Ammon's horn (tissue), 1 donor: ENCODE measurements around the gene PITPNM1.
"Not testable (repeated sequence)": the region's sequence is repeated elsewhere in the genome, so short reads cannot be mapped to it uniquely, and the experiment has no call there.

Source experiments
- DNase-seq: peaks from one replicate; pipeline ENCODE4 v3.0.0-alpha.2; 2016; ENCODE audit warnings: low spot score

The PITPNM1 gene

DNA sequence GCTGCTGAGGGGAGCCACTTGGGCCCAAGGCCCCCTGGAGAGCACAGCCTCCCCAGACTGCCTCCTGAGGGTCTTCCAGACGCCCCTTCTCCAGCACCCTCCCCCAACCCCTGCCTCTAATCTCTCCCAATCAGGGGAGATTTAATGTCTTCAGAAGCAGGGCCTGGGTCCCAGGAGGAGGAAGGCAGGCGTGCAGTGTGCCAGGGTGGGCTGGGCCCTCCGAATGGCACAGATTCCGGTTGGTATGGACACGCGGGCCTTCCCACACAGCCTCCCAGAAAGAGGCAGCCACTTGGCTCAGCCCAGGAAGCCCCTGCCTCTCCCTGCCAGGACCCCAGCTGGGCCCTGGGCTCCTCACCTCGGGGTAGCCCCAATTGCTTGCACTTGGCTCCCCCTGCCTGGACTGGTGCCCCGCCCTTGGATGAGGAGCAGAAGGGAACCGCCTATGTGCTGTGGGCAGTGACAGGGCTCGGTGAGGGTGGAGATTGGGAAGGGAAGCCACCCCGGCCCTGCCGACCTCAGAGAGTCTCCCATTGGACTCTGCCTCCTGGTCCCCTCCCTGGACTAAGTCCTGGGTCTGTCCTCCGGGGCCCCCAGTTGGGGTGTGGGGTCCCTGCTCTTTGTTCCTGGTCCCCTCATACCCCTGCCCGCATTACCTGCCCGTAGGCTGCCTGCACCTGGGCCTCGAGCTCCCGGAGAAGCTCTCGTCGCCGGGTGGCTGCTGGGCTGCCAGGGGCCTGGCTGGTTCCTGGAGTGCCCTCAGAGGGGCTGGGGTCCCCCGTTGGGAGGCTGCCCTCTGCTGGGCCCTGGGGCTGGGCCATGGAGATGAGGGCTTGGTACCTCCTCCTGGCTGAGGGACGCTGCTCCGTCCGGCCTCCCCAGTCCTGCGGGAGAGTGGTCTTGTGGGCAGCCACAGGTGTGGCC lies 18.7 kb upstream of the PITPNM1 start:
- no peak for DNase-seq

DNA sequence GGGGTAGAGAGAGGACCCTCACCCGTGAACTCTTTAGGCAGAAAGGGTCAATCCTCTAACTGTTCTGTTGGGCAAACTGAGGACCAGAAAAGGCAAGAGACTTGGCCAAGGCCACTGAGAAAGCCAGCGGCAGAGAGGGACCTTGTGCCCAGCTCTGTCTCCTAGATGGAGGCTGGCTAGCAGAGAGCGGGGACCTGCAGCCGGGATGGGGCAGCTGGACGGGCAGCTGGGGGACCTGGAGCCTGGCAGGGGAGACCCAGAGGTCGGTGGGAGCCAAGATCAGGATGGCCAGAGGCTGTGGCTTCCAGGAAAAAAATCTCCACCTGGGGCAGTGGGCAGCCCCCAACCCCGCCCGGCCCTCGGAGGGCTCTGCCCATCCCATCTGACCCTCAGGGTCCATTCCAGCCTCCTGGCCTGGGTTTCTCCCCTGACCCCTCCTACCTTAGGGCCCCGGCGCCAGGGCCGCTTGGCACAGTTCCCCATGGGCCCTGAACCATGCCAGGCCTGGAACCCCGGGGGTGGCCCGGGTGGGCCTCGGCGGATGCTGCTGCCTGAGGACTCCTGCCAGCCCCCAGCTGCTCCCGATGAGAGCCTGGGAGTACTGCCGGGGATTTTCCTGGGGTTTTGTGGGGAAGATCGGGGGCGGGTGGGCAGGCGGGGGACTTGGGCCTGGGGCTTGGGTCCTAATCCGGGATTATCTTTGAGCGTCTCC lies 17.8 kb upstream of the PITPNM1 start, which contains the start of gene CABP2:
Gene CABP2 (minus strand): TSS at position 603 of the 712 bp plus-strand sequence. CDS start 120 bp downstream, at position 483.
- no peak for DNase-seq

DNA sequence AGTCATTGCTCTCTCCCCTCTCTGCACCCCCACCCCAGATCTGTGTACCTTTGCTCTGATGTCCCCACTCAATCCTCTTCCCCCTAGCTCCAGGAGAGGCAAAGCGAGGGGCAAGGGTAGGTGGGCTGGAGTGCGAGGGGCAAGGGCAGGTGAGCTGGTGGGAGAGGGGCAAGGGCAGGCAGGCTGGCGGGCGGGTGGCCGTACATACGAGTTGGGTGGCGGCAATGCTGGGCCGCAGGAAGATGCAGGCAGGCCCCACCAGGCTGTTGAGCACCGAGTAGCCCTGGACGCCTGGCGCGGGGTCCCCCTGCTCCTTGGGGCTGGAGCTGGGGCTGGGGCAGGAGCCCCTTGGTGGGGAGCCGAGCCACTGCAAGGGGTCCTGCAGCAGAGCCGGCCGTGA lies 17.2 kb upstream of the PITPNM1 start:
- DNase-seq: no peak

DNA sequence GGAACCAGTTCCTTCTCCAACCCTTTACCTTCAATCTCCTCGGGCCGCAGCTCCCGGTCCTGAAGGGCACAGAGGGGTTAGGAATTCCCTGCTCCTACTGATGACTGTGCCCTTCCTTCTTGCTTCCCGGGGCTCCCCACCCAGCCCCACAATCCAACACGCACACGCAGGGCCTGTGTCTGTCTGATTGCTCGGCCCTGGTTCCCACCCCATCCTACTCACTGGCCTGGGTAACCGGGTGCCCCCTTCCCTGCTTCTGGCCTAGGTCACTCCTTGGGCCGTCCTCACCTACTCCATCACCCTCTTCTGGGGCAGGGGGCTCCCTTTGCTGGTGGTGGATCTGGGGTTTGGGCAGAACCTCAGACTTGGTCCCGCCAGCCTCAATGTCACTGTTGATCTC lies 16.8 kb upstream of the PITPNM1 start:
- DNase-seq: no peak

DNA sequence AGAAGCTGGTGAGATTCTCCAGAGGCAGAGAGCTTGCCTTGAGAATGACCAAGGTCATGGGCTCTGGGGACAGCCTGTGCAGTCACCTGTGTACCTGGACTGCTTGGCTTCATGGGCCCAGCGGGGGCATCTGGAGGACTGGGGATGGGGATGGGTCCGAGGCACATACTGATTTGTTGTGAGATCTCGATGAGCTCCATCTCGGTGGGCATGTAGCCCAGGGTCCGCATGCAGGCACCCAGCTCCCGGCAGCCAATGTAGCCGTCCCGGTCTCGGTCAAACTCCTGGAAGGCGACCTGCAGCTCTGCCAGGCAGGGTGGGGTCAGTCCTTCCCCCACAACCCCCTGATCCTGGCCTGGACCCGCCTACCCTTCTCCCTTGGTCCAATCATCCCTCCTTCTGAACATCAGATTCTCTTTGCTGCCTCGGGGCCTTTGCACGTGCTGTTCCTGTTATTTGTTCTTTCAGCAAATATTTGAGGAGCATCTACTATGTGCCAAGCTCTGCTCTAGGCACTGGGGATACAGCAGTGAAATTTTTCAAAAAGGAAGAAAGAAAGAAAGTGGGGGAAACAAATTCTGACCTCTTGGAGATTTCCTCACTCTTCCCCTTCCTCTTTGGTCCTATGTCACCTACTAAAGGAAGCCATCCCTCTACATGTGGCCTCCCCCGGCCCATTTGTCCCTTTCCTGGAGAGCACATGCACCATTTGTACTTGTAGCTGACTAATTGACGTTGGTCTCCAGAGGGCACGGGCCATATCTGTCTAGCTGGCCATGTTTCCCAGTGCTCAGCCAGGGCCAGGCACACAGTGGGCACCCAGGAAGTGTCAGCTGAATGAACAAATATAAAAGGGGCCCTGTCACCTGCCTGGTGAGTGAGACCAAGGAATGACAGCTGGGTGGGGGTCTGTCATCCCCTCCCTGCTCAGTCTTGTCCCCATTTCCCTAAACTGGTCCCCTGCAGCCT lies 16.0 kb upstream of the PITPNM1 start:
- no peak for DNase-seq

DNA sequence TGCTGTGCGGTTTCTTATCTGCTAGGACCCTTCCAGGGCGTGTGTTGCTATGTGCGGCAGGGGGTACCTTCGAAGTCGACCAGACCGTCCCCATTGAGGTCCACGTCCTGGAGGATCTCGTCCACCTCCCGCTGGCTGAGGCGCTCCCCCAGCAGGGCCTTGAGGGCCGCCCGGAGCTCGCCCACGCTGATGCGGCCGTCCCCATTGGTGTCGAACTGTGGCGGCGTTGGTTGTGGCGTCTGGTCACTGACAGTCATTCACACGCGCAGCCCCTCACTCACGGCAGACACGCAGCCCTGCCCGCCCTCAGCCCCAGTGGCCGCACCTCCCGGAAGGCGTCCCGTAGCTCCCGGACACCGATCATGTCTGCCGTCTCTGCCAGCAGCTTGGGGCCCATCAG lies 14.6 kb upstream of the PITPNM1 start:
- no peak for DNase-seq

DNA sequence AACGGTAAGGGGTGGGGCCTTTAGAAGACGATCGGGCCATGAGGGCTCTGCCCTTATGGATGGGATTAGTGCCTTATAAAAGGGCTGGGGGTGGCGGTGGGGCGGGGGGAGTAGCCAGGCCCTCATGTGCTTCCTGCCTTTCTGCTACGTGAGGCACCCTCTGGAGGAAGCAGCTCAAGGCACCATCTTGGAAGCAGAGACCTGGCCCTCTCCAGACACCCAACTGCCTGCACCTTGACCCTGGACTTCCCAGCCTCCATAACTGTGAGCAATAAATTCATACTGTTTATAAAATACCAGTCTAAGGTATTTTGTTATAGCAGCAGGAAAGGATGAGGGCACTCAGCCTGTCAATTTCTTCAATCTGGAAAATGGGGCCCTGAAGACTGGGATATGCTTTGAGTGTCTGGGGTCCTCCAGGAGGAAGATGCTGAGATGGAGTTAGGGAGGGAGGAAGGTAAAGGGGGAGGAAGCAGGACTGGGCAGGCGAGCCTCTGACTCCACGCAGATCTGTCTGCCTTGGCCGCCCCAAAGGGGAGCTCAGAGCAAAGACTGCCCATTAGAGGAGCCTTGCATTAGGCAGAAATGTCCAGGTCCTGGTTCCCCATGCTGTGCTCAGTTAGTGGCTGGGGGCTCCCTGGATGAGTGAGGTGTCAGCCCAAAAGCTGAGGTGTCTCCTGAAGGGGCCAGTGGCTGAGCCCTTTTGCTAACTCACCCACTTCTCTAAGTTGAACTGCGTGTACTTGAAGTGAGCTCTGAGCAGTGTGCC lies 12.8 kb upstream of the PITPNM1 start:
- DNase-seq: no peak

DNA sequence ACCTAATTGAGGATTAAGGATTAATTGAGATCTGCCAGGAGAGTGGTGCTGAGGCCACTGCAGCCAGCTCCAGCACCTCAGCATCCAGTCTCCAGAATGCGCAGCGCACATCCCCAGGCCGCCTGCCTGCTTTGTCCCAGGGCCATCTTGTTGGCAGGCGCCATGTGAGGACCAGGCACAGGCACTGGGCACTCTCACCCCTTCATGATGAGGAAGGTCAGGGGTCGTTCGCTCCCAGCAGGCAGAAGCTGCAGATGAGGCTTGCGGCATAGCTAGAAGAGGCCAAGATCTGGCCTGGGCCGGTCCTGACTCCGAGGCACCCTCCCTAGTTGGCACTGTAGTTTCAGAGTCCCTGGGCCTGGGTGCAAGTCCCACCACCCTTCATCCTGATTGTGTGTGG lies 11.6 kb upstream of the PITPNM1 start:
- DNase-seq: no peak

DNA sequence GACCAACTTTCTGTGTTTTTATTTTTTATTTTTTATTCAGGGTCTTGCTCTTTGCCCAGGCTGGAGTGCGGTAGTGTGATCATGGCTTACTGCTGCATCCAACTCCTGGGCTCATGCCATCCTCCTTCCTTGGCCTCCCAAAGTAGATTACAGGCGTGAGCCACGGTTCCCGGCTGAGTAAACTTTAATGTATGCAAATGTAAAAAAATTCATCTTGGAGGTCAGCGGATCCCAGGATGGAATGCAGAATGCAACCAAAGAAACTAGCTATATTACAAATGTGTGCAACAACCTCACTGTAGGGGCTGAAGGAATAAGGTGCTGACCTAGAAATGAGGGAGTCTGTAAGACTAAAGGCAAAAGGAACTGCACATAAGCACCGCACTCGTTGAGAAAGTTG lies 9.0 kb upstream of the PITPNM1 start:
- DNase-seq: no peak

DNA sequence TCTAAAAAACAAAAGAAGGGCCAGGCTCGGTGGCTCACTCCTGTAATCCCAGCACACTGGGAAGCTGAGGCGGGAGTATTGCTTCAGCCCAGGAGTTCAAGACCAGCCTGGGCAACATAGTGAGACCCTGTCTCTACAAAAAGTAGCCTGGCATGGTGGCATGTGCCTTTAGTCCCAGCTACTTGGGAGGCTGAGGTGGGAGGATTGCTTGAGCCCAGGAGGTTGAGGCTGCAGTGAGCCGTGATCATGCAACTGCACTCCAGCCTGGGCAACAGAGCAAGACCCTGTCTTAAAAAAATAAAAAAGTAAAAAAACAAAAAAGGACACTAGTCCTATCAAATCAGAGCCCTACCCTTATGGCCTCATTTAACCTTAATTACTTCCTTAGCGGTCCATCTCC lies 6.4 kb upstream of the PITPNM1 start:
- not testable (repeated sequence) for DNase-seq

DNA sequence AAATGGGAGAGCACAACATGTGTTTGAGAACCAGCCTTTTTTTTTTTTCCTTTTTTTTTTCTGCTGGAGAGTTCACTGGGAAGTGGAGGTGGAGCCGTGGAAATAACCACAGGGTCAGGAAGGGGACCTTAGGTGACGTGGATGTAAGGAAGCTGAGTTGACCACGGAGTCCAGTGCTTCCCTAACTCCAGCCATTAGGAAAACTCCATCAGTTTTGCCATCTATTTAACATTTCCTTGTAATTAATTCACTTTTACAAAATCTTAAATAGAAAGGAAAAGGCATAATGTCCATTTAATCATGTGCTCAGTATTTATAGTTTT lies 4.8 kb upstream of the PITPNM1 start:
- DNase-seq: no peak

DNA sequence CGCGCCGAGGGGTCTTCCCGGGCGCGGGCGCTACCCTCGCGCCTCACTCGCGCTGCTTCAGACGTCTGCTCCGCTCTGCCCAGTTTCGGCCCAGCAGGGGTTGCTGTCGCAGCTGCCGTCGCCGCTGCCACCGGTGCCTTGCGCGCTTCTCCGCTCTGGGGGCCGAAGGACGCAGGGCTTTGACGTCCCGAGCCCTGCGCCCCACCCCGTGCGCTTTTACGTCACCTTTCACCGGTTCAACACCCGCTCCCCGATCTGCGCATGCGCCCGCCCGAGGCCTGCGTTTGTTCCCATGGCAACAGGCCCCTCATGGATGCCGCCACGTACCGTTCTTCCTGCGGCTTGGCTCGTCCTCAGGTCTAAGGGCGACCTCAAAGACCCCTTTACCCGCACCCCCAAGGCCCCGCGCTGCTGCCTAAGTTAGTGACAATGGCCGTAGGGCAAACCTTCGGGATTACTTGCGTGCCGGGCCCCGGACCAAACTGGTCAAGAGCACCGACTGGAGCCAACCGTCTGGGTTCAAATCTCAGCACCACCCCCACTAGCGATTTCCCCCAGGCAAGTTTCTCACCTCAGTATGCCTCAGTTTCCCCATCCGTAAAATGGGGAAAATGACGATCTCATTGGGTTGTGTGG lies 3.4 kb upstream of the PITPNM1 start:
- DNase-seq: peak; percentile 97

DNA sequence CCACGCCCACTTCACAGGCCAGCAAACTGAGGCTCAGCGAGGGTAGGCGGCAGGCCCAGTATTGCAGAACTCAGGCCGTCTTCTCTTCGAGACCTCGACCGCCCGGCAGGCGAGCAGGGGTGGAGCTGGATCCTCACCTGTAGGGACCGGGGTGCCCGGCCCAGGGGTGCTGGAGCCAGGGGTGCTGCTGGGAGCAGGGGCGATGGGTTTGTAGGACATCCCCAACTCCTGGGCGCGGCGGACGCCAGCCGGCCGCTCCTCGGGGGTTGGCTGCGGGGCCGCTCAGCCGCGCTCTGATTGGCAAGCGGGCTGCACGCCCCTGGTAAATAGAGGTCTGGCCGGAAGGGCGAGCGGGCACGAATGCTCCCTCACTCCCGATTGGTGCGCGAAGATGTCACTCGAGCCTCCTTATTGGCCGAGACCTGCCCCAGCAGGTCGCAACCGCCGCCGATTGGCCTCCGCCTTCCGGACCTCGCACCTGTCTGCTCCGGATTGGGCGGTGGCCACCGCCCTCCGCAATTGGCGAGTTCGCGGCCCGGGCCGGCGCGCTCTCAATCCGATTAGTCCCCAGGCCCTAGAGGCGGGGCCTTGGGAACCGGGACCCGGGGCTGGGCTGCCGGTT lies 2.8 kb upstream of the PITPNM1 start, which contains the start of gene CDK2AP2:
Gene CDK2AP2 (minus strand): TSS at position 299 of the 622 bp plus-strand sequence. CDS start 80 bp downstream, at position 219.
- peak; percentile 99 for DNase-seq

DNA sequence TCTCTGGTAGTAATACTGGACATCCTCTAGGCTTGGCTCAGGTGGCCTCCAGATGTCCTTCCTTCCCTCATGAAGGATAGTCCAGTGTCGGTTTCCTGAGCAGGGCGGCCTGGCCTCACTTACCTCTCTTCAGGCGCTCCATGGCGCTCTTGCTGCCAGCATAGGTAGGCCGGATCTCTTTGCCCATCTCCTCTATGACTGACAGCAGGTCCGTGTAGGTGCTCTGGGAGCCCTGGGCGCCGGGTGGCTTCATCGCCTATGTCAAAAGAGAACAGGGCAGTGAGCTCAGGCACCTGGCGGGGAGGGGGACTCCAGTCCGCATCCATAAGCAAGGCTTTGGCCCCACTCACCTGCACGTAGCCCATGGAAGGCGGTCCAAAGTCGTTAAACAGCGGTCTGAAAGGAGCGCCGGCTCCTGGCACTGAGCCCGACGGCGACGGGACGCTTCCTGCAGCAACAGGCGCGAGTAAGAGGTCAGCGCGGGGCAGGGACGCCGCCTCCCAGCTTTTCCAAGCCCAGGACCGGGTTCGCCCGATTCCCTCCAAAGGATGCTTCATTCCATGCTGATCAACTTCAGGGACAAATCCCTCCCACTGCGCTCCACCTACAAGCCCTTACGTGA lies 2.2 kb upstream of the PITPNM1 start:
- no peak for DNase-seq

DNA sequence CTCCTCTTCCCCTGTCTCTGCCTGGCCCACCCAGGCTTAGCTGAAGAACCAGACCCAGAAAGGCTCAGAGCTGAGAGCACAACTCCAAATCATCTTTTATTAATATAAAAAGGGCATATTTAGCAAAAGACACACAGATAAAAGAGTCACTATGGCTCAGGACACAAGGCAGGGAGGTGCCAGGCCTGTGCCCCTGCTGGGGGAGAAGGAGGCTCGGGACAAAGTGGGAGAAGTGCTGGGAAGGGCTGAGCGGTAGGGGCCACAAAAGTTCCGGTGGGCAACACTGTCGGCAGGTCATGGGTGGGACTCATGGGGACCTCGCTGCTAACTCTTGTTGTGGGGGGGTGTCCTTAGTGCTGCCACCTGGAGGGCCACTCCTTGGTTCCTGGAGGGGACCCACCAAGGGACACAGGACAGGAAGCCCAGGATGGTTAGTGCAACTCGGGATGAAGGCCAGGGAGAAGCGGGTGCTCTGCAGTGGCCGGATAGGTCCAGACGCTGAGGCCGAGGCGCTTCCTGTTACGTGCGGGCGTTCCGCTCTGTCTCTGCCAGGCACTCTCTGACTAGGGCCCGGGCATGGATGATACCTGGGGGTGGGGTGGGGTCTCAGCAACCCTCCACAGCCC lies 1.4 kb upstream of the PITPNM1 start:
- no peak for DNase-seq

DNA sequence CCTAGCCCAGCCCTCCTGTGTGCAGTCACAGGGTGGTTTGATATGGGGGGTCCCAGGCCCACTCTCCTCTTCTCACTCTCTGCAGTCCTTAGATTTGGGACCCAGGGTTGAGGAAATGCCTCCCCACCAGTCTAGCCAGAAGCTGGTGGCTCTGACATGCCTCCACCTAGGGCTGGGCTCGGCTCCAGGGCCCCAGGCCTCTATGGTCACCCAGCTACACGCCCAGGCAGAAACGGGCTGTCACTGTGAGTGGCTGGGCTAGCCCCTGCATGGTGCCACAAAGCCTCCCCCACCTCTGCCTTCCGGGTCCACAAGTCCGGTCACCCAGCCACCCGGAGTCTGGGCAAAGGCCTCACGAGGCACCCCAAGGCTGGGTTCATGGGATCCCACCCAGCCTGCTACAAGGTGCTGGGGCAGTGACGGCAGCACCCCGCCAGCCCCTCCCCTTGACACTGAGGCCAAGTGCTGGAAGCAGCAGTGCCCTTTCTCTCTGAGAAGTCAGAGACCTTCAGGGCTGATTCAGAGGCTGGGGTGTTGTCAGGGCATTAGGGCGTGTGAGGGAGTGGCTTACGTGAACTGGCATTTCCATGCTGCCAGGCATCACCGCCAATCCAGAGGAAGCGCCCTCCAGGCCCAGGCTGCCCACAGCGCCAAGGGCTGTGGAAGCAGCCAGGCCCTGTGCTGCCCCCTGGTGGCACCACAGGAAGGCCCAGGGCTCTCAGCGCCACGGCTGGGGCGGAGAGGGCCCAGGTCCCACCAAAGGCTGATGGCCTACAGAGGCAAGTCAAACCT lies 638 bp upstream of the PITPNM1 start:
- DNase-seq: peak; percentile 93

DNA sequence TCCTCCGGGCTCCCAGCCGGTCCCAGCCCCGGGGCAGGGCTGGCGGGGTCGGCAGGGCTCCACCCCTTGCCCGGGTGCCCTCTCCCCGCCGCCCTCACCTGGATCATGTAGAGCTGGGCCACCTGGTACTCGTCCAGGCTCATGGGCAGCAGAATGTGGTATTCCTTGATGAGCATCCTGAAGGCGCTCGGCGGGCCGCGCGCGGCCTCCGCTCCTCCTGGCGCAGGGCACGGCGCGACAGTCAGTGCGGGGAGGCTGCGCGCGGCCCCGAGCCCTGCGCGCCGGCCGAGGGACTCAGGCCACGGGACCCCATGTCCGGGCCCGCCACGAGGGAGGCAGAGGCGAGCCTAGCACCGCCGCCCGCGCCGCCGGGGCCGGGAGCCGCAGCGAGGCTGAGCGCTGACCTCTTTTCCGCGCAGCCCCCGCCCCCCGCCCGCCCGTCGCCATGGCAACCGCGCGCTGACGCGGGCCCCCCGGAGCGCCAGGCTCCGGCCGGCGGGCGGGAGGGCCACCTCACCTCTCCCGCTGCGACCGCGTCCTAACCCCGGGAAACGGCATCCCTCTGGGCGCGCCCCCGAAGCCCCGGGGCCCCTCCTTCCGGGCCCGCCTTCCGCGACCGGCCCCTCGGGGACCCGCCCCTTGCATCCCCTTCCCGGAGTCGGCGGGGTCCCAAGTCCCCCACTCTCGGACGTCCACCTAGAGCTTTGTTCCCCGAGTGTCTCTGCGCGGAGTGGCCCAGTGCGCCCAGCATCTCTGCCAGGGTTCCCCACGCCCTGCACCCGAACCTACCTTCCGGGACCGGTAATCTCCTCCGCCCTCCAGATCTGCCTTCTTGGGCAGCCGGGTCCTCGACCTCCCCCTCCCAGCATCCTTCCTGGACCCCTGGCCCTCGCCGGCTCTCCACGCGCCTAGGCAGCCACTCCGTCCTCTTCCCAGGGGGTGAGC lies 886 bp downstream of the PITPNM1 start:
- DNase-seq: no peak
